Stimulated activated CD8-positive, alpha-beta memory T cell treated with anti-CD3 and anti-CD28 coated beads, Interleukin-15, amount 100 ng/mL, for 48 hours (primary cell): Measurements from ENCODE around the gene ST6GAL1.
"Not testable (repeated sequence)": the region's sequence is repeated elsewhere in the genome, so short reads cannot be mapped to it uniquely, and the experiment has no call there.

ENCODE experiments used
- DNase-seq, 2 donors: peaks; one replicate each; pipeline ENCODE4 v3.0.0-alpha.2; 2020; ENCODE audit warnings: low read depth in 2 of 2

ST6GAL1 gene

GRCh38 chr3:186994000-186994955, 64.0 kb downstream of the ST6GAL1 start:
- no peak for DNase-seq

- no peak for DNase-seq
Measured at GRCh38 chr3:186996356-186996755, 66.0 kb downstream of the ST6GAL1 start.

DNA sequence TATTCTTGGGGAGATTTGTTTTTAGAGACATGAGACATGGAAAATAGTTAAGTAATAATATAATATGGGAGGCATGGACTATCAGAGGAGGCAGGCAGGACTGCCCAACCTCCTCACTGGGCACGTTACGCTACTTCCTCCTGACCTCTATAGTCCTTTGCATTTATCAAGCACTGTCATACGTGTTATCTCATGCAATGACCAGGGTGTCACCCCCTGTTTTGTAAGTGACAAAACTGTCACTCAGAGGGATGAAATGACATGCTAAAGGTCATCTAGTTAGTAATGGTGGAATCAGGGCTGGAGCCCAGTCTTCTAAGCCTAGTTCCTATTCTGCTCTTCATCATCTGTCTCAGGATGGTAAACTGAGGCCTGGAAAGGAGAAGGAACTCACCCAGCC, 66.7 kb downstream of the ST6GAL1 start:
- DNase-seq, result no peak

DNA sequence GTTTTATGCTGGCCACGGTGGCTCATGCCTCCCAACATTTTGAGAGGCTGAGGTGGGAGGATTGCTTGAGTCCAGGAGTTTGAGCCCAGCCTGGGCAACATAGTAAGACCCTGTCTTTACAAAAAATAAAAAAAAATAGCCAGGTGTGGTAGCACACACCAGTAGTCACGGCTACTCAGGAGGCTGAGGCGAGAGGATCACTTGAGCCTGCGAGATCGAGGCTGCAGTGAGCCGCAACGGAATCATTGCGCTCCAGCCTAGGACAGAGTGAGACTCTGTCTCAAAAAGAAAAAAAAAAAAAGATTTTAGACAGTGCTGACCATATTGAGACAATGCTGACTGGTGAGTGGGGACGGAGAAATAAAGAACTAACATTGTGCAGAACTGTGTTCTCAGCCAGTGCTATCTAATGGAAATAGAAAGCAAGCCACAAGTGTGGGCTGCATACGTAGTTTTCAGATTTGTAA, 67.2 kb downstream of the ST6GAL1 start:
- DNase-seq, result no peak

GRCh38 chr3:186998937-186999368, 68.6 kb downstream of the ST6GAL1 start:
- no peak for DNase-seq

DNA sequence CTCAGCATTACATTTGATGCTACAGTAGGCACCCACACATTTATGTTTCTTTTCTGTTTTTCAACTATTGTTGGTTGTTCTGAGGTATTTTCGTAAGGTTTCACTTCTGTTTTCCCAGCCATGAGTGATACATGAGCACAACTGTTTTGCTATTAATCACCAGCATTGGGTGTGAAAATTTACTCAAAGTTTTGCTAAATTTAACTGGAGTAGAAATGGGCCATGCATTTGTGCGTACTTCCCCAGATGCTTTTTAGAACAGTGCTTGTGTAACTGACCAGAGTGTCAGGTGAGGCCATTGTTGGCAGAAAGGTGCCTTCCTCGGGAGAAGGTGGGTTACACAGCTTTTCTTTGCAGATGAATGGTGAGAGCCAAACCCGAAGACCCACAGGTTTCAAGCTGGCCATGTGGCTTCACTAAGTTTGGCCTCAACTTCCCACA, 70.4 kb downstream of the ST6GAL1 start:
- no peak for DNase-seq

DNA sequence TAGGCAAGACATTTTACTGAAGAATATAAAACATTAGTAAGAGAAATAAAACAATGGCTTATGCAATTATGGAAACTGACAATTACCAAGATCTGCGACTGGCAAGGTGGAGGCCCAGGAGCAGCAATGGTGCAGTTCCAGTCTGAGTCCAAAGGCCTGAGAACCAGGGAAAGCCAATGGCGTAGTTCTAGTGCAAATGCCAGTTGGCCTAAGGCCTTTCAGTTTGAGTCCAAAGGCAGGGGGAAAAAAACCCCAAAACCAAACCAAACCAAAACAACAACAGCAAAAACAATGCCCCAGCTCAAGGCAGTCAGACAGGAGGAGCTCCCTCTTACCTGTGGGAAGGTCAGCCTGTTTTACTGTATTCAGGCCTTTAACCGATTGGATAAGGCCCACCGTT, 72.6 kb downstream of the ST6GAL1 start:
- no peak for DNase-seq

DNA sequence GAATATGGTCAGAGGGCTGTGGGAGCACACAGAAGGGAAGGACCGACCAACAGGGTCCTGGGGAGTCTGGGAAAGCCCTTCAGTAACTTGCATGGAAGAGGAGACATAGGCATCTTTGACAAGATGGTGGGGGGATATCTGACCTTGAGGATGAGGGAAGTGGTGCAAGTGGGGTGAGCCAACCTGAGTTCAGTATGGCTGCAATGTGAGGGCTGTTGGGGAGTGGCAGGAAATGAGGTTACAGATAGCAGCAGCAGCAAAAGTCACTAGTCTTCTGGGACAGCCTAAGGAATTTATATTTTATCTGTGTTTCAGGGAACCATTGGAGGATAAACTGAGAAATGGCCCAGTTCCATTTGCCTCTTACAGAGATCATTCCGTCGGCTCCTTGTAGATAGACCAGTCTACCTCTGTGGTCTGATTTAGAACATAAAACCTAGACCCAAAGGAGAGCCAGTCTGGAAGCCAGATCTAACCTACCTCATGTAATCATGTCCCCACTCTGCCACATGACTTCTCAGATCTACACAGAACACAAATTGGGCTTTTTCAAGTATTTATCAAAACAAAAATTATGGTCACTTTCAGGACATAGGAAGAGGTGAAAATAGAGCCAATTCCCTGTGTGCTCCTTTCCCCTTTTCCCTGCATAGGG, 75.6 kb downstream of the ST6GAL1 start:
- DNase-seq, result no peak

DNA sequence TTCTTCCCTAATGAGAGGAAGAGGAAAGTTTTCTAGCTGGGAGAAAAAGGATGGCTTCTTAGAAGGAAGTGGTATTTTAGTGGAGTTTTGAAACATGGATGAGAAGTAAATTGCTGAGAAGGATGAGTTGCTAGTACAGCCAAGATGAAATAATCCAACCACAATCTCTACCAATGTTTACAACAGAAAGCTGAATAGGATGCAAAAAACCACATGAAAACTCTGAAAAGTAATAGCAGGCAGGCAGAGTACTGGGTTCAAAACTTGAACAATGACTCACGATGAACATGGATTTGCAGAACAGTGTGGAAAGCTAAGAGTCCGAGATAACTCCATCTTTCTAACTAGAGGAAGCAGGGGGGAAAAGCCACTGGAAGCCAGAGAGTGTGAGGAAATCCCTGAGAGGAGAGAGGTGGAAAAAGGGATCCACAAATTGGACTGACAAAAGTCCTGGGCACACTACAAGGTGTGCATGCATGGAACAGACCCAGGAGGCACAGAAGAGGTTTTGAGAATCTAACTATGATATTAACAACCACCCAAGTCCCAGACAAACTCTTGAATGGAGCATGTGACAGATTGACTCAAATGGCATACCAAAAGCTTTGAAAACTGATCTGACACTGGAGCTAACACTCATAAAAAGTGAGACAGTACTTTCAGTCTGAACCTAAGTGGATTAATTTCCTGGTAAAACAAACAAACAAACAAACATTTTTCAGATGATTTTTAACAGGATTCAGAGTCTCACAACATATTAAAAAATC, 76.7 kb downstream of the ST6GAL1 start:
- no peak for DNase-seq

DNA sequence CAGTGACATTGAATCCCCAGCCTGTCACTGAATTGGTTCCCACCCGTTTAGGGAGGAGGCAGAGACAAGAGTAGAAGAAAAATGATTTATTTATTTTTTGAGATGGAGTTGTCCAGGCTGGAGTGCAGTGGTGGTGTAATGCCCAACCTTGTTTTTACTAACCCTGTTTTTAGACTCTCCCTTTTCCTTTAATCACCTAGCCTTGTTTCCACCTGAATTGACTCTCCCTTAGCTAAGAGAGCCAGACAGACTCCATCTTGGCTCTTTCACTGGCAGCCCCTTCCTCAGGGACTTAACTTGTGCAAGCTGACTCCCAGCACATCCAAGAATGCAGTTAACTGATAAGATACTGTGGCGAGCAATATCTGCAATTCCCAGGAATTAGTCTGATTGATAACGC, 80.1 kb downstream of the ST6GAL1 start:
- not testable (repeated sequence) for DNase-seq

DNA sequence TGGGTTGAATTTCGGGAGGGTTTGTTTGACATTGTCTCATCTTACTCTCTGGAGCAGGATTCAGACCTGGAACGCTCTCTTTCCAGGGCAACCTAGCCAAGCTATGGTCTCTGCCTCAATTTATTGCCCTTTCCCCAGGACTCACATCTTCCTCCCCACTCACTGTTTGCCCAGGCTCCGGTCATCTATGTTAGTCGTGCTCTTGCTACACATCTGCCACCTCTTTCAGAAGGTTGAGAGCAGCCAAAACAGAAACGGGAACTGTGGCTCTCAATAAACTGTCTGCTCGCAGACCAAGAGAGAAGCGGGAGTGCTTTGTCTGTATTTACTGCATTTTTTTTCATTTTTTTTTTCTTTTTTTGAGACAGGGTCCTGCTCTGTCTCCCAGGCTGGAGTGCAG, 81.6 kb downstream of the ST6GAL1 start:
- no peak for DNase-seq

- no peak for DNase-seq
Measured at GRCh38 chr3:187012609-187013051, 82.3 kb downstream of the ST6GAL1 start.

DNA sequence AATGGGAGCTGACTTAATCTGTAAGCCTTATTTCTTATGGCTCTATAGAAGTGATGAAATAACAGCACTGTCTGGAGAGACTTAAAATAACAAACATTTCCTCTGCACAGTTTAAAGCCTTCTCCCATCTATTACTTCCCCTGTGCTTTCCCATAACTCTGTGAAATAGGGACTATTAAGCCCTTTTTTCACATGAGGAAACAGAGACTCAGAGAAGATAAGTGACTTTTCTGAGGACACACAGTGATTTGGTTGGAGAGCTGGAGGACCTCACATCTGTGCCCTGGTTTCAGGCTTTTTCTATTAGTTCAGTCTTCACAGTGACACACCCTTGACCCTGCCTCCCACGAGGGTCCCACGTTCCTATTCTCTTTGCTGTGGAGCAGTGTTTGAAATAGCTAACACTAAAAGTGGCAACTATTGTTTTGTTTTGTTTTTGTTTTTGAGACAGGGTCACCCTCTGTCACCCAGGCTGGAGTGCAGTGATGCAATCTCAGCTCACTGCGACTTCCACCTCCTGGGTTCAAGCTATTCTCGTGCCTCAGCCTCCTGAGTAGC, 82.9 kb downstream of the ST6GAL1 start:
- DNase-seq, result no peak

GRCh38 chr3:187014417-187014864, 84.1 kb downstream of the ST6GAL1 start:
- no peak for DNase-seq

- no peak for DNase-seq
Measured at GRCh38 chr3:187015903-187016638, 85.7 kb downstream of the ST6GAL1 start.

- no peak for DNase-seq
Measured at GRCh38 chr3:187016639-187017345, 86.5 kb downstream of the ST6GAL1 start.

GRCh38 chr3:187017511-187018230, 87.3 kb downstream of the ST6GAL1 start:
- no peak for DNase-seq

GRCh38 chr3:187019542-187020072, 89.3 kb downstream of the ST6GAL1 start:
- DNase-seq, result no peak

DNA sequence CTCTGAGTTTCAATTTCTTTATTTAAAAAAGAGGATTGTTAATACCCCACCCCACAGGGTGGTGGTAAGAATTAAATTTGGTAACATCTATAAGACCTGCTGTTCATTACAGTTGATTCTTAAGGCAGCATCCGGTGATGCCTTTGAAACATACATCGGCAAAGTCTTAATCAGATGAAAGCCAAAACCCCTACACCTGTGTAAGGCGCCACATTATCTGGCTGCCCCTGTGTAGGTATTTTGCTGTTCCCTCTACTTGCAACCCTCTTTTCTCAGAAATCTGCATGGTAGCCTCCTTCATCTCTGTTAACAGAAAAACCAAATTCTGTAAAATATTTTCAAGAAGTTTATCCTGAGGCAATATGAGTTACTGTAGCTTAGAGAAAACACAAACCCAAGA, 90.0 kb downstream of the ST6GAL1 start:
- no peak for DNase-seq
